ENCODE results near the gene CYB5D1.

CYB5D1 gene

GRCh38 chr17:7873051-7873450 is 15.2 kb downstream of the CYB5D1 start:
- H3K9me3 ChIP-seq (ENCODE audit: insufficient read depth, low read depth, low read length) = no peaks in the 10 kb centered on the region
- H3K4me1 ChIP-seq (ENCODE audit: insufficient read depth, low read length) = no peaks in the 10 kb centered on the region
- H3K4me3 ChIP-seq (ENCODE audit: low read length) = no peak overlapping the region
- no peak overlapping the region for H3K9ac ChIP-seq (ENCODE audit: low read depth, low read length)
- no peaks in the 10 kb centered on the region; the same call in 1 of the 2 replicates for H3K36me3 ChIP-seq (ENCODE audit: insufficient read depth, low read depth, low read length)
- no peak overlapping the region for H3K27ac ChIP-seq (ENCODE audit: low read length)
- no peaks in the 10 kb centered on the region for H3K27me3 ChIP-seq (ENCODE audit: insufficient read depth, low read length)

- Histone ChIP-seq H3K36me3 (ENCODE audit: insufficient read depth, low read depth, low read length) (peaks cover 11% of the 10 kb centered on the region), H3K4me1 (ENCODE audit: insufficient read depth, low read length) (no peaks in the 10 kb centered on the region), H3K4me3 (ENCODE audit: low read length) (no peak overlapping the region), H3K9ac (ENCODE audit: low read depth, low read length) (no peak overlapping the region), H3K27ac (ENCODE audit: low read length) (no peak overlapping the region), H3K9me3 (ENCODE audit: insufficient read depth, low read depth, low read length) (no peaks in the 10 kb centered on the region), H3K27me3 (ENCODE audit: insufficient read depth, low read length) (no peaks in the 10 kb centered on the region; the same call in 1 of the 2 replicates)
Measured at GRCh38 chr17:7875804-7876370, 18.1 kb downstream of the CYB5D1 start.

DNA sequence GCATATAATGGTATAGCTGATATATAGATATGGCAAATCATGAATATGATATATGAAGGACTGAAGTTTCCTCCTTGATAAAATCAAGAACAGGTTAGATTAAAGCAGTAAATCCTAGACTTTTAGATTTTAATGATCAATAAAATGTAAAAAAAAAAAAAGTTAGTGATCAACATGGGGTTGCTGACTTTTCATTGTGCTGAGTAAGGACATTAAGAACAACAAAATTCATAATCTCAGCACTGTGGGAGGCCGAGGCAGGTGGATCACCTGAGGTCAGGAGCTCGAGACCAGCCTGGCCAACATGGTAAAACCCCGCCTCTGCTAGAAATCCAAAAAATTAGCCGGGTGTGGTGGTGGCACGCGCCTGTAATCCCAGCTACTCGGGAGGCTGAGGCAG is 20.4 kb downstream of the CYB5D1 start:
- Histone ChIP-seq H3K9me3 (ENCODE audit: insufficient read depth, low read depth, low read length) (no peaks in the 10 kb centered on the region), H3K36me3 (ENCODE audit: insufficient read depth, low read depth, low read length) (peaks cover 14% of the 10 kb centered on the region), H3K9ac (ENCODE audit: low read depth, low read length) (no peak overlapping the region)

GRCh38 chr17:7880076-7880868 is 22.5 kb downstream of the CYB5D1 start:
- H3K27ac ChIP-seq (ENCODE audit: low read length) = no peak overlapping the region
- H3K4me3 ChIP-seq (ENCODE audit: low read length) = no peak overlapping the region
- H3K9ac ChIP-seq (ENCODE audit: low read depth, low read length) = no peak overlapping the region; the same call in 1 of the 2 replicates
- no peaks in the 10 kb centered on the region for H3K9me3 ChIP-seq (ENCODE audit: insufficient read depth, low read depth, low read length)
- peaks cover 7% of the 10 kb centered on the region; the same call in 1 of the 2 replicates for H3K4me1 ChIP-seq (ENCODE audit: insufficient read depth, low read length)
- no peaks in the 10 kb centered on the region; the same call in 1 of the 2 replicates for H3K27me3 ChIP-seq (ENCODE audit: insufficient read depth, low read length)
- peaks cover 14% of the 10 kb centered on the region for H3K36me3 ChIP-seq (ENCODE audit: insufficient read depth, low read depth, low read length)

More for the DNA sequence above, 20.4 kb downstream of the CYB5D1 start:
- H3K27me3 ChIP-seq (ENCODE audit: insufficient read depth, low read length) = no peaks in the 10 kb centered on the region; the same call in 1 of the 2 replicates
- H3K27ac ChIP-seq (ENCODE audit: low read length) = no peak overlapping the region
- H3K4me3 ChIP-seq (ENCODE audit: low read length) = no peak overlapping the region
- no peaks in the 10 kb centered on the region for H3K4me1 ChIP-seq (ENCODE audit: insufficient read depth, low read length)

GRCh38 chr17:7881276-7882054 is 23.7 kb downstream of the CYB5D1 start:
- no peak overlapping the region for H3K27ac ChIP-seq (ENCODE audit: low read length)
- no peak overlapping the region for H3K9ac ChIP-seq (ENCODE audit: low read depth, low read length)
- peaks cover 11% of the 10 kb centered on the region; the same call in 1 of the 2 replicates for H3K27me3 ChIP-seq (ENCODE audit: insufficient read depth, low read length)

DNA sequence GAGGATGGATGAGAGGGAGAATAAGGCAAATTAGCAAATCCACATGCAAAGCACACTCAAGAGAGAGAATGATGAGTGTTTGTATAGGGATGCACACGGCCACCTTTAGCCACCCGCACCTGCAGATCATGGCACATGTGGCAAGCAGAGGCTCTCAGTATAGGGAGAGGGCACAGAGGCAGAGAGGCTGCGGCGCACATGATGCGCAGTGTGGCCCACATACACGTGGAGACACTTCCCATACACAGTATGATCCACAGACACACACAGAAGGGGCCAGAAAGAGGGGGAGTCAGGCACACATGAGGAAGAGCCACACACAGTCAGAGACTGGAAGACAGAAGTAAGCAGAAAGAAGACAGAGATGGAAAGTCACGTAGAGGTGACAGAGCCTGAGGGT is 24.3 kb downstream of the CYB5D1 start:
- Histone ChIP-seq H3K4me3 (ENCODE audit: low read length) (no peak overlapping the region), H3K27ac (ENCODE audit: low read length) (no peak overlapping the region), H3K36me3 (ENCODE audit: insufficient read depth, low read depth, low read length) (peaks cover 14% of the 10 kb centered on the region), H3K9ac (ENCODE audit: low read depth, low read length) (no peak overlapping the region), H3K27me3 (ENCODE audit: insufficient read depth, low read length) (peaks cover 17% of the 10 kb centered on the region; the same call in 1 of the 2 replicates), H3K9me3 (ENCODE audit: insufficient read depth, low read depth, low read length) (no peaks in the 10 kb centered on the region), H3K4me1 (ENCODE audit: insufficient read depth, low read length) (peaks cover 12% of the 10 kb centered on the region; the same call in 1 of the 2 replicates)

More at GRCh38 chr17:7881276-7882054, 23.7 kb downstream of the CYB5D1 start:
- Histone ChIP-seq H3K4me1 (ENCODE audit: insufficient read depth, low read length) (peaks cover 7% of the 10 kb centered on the region; the same call in 1 of the 2 replicates), H3K36me3 (ENCODE audit: insufficient read depth, low read depth, low read length) (peaks cover 14% of the 10 kb centered on the region), H3K9me3 (ENCODE audit: insufficient read depth, low read depth, low read length) (no peaks in the 10 kb centered on the region), H3K4me3 (ENCODE audit: low read length) (no peak overlapping the region)

DNA sequence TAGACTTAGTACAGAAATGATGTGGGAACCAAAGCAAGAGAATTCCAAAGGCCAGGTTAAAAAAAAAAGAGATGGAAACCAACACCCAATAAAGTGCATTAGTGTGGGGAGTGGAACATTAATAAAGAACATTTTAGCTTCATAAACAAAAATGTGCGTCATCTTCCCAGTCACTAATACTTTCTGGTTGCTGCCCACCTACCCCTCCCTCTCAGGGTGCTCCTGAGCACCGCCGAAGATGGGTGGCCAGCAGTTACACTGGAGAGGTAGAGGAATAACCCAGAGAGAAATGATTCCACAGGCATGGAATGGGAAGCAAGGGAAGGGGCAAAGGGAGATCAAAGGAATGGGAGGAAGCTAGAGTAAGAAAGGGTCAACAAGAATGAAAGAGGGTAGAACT is 24.8 kb downstream of the CYB5D1 start:
- Histone ChIP-seq H3K9ac (ENCODE audit: low read depth, low read length) (no peak overlapping the region), H3K4me3 (ENCODE audit: low read length) (no peak overlapping the region), H3K27ac (ENCODE audit: low read length) (no peak overlapping the region), H3K36me3 (ENCODE audit: insufficient read depth, low read depth, low read length) (peaks cover 14% of the 10 kb centered on the region), H3K4me1 (ENCODE audit: insufficient read depth, low read length) (peaks cover 15% of the 10 kb centered on the region; the same call in 1 of the 2 replicates), H3K9me3 (ENCODE audit: insufficient read depth, low read depth, low read length) (no peaks in the 10 kb centered on the region), H3K27me3 (ENCODE audit: insufficient read depth, low read length) (peaks cover 20% of the 10 kb centered on the region; the same call in 1 of the 2 replicates)

DNA sequence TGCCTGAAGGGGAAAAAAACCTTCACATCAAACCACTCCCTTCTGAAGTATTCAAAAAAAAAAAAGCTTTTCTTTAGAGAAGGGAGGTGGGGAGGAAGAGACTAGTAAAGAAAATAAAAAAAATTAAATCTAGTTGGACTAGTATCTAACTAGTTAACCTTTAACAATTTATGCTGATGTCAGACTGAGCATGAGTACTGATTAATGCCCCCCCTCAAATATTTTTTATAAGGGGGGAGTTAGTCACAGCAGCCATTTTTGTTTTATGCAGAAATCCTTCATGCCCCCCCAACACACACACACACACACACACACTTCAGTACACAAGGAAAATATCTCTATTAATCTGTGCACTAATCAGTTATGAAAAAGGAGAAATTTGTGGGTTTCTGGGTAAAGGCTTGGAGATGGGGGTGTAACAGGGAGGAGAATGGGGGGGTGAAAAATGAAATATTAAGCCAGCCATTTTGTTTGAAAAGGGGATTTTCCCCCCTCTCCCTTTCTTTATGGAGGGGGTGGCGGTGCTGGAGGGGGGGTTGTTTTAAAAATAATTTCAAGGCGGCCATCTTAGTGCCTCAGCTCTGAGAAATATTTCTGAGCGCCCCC is 26.1 kb downstream of the CYB5D1 start:
- peak overlapping the region; percentile 28; the same call in 1 of the 2 replicates for H3K4me3 ChIP-seq (ENCODE audit: low read length)
- peaks cover 22% of the 10 kb centered on the region; the same call in 1 of the 2 replicates for H3K4me1 ChIP-seq (ENCODE audit: insufficient read depth, low read length)
- H3K27me3 ChIP-seq (ENCODE audit: insufficient read depth, low read length) = peaks cover 20% of the 10 kb centered on the region; the same call in 1 of the 2 replicates
- no peak overlapping the region for H3K9ac ChIP-seq (ENCODE audit: low read depth, low read length)
- H3K9me3 ChIP-seq (ENCODE audit: insufficient read depth, low read depth, low read length) = no peaks in the 10 kb centered on the region
- no peak overlapping the region for H3K27ac ChIP-seq (ENCODE audit: low read length)
- peaks cover 14% of the 10 kb centered on the region for H3K36me3 ChIP-seq (ENCODE audit: insufficient read depth, low read depth, low read length)

DNA sequence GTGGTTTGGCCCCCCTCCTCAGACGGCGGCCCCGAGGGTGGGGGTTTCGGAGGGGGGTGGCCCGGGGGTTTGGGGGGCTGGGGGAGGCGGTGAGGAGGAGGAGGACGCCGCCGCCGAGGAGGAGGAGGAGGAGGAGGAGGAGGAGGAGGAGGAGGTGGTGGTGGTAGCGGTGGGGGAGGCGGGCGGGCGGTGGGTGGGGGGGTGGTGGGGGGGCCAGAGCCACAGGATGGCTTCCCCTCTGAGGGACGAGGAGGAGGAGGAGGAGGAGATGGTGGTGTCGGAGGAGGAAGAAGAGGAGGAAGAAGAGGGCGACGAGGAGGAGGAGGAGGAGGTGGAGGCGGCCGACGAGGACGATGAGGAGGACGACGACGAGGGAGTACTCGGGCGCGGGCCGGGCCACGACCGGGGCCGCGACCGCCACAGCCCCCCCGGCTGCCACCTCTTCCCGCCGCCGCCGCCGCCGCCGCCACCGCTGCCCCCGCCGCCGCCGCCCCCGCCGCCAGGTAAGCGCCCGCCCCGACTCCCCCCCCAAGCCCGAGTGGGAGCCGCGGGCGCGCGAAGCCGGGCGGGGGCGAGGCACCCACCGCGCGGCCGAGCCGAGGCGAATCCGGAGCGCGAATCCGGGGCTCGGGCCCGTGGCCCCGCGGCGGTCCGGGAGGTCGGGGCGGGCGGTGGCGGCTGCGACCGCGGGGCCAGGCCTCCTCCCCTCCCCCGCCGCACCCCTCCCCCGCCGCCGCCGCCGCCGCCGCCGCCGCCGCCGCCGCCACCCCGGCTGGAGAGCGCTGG is 27.0 kb downstream of the CYB5D1 start:
- Histone ChIP-seq H3K9me3 (ENCODE audit: insufficient read depth, low read depth, low read length) (no peaks in the 10 kb centered on the region), H3K27ac (ENCODE audit: low read length) (no peak overlapping the region), H3K4me1 (ENCODE audit: insufficient read depth, low read length) (peaks cover 28% of the 10 kb centered on the region; the same call in 1 of the 2 replicates), H3K27me3 (ENCODE audit: insufficient read depth, low read length) (peaks cover 20% of the 10 kb centered on the region; the same call in 1 of the 2 replicates), H3K36me3 (ENCODE audit: insufficient read depth, low read depth, low read length) (peaks cover 10% of the 10 kb centered on the region), H3K9ac (ENCODE audit: low read depth, low read length) (no peak overlapping the region), H3K4me3 (ENCODE audit: low read length) (peak overlapping the region; percentile 83; the same call in 1 of the 2 replicates)

DNA sequence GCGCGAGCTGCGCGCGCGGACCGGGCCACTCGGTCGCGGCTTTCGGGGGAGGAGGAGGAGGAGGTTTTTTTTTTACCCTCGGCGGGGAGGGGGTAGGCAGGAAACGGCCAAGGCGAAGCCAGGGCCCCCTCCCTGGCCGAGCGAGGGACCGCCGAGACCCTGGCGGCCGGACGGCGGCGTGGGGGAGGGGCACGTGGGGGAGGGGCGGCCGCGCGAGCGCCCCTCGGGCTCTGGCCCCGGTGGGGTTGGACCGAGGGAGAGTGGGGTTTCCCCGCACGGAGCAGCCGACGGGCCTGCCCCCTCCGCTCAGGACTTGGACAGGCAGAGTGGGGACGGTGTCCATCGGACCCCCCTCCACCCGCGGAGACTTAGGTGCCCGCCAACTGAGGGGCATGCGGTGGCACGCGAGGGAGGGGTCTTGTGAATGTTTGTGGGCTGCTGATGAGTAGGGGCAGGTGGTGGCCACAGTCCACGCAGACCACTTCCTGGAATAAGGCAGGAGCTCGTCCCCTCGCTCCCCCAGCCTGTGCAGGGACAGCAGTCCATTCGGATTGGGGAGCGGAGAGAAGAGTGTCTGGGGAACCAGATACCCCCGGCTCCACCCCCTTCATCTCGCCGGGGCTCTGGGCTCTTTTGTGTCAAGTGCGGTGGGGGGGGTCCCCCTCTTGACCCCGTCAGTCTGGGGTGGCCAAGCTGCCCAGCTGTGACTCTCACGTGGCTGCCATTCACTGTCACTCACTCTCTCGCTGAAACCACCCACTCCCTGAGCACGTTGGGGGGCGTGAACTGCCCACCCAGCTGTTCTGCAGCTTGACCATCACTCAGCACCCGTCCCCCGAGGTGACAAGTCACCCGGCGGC is 27.8 kb downstream of the CYB5D1 start:
- Histone ChIP-seq H3K27ac (ENCODE audit: low read length) (no peak overlapping the region), H3K4me1 (ENCODE audit: insufficient read depth, low read length) (peaks cover 28% of the 10 kb centered on the region; the same call in 1 of the 2 replicates), H3K27me3 (ENCODE audit: insufficient read depth, low read length) (peaks cover 20% of the 10 kb centered on the region; the same call in 1 of the 2 replicates), H3K9me3 (ENCODE audit: insufficient read depth, low read depth, low read length) (no peaks in the 10 kb centered on the region), H3K9ac (ENCODE audit: low read depth, low read length) (peak overlapping the region; percentile 71; the same call in 1 of the 2 replicates), H3K4me3 (ENCODE audit: low read length) (peak overlapping the region; percentile 83), H3K36me3 (ENCODE audit: insufficient read depth, low read depth, low read length) (peaks cover 6% of the 10 kb centered on the region)

All from iPS-20b (cell line).